Mucosa of descending colon (tissue), 3 donors: ENCODE data around the gene PGGT1B. TPM values are rescaled to one million over a fixed set of nuclear protein-coding genes. Genes with fewer than 3 reads are reported as not detected.

ENCODE experiments used
- ATAC-seq: fragments of 200-7000 bp; cut with Tn5 transposase; one replicate; pipeline ENCODE4 v1.9.1; 2020; ENCODE audit warnings: mild to moderate bottlenecking, moderate library complexity
- DNase-seq, 3 donors: peaks; one replicate each; pipeline ENCODE4 v3.0.0-alpha.2; 2020
- H3K36me3 ChIP-seq: fragments of 200-600 bp; one replicate; pipeline ENCODE4 v1.8.0; 2021; ENCODE audit warnings: low read depth, mild to moderate bottlenecking
- H3K4me1 ChIP-seq: fragments of 200-600 bp; one replicate; pipeline ENCODE4 v1.8.0; 2021; ENCODE audit warnings: low read depth, mild to moderate bottlenecking
- H3K4me3 ChIP-seq: fragments of 200-600 bp; one replicate; pipeline ENCODE4 v1.8.0; 2021; ENCODE audit warnings: mild to moderate bottlenecking
- H3K9me3 ChIP-seq: fragments of 200-600 bp; one replicate; pipeline ENCODE4 v1.8.0; 2021; ENCODE audit warnings: mild to moderate bottlenecking
- intact Hi-C, 2 donors: fragments of 100-400 bp; cut with DNase I in 1 of 2; cut with micrococcal nuclease in 1 of 2; formaldehyde crosslinking; loops; one replicate each; pipeline versions ENCODE4 v1.11.0 to v1.11.1; 2022; cut with DNase I, micrococcal nuclease
- total RNA-seq, 3 donors: library from RNA; stranded (reverse); fragmentation: NEBNext Ultra II Directional in 2 of 3; extraction: Animal tissue kit (Norgen Biotek cat#: 25700) in 2 of 3; gene quantifications; one replicate each; pipeline versions ENCODE4 v1.2.1 to v1.2.4, GENCODE V29; 2021 to 2023
- TF ChIP-seq, protein P1 (sequence below): fragments of 200-600 bp; IDR thresholded peaks from one replicate; pipeline ENCODE4 v1.8.0; 2022; ENCODE audit warnings: antibody characterized with exemption, mild to moderate bottlenecking
- donor health status: DM: no; HTN: no; CAD: no; lungs with moderate emphysema.
- donor health status: DM: no; HTN: no; CAD: no.
- donor health status: DM: no; HTN: yes; CAD: no.

PGGT1B gene
- total RNA-seq, 3 donors from 2014 or later = 62.1 to 75.8 (median 72.6) TPM

DNA sequence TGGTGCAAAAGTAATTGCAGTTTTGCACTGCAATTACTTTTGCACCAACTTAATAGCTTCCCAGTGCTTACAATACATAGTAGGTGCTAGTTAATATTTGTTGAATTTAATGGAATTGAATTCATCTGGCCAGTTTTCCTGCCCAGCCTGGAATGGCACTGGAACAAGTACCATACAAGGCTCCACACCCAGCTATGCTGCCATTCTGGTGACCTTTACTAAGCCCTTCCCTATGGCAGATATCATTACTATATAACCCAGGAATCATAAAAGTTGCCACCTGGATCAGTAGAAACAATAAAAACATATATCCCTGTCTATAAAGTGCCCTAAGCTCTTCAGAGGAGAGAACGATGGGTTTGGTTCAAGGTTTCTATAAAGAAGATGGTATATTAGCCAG lies 70.6 kb downstream of the PGGT1B start:
- Histone ChIP-seq H3K4me3 (no peak overlapping the region), H3K36me3 (no peaks in the 10 kb centered on the region), H3K4me1 (peaks cover 47% of the 10 kb centered on the region), H3K9me3 (no peaks in the 10 kb centered on the region)
- ATAC-seq (peak; percentile 90), DNase-seq (peak in 1 of 3 donors; percentile 72)
- TF ChIP-seq, protein P1, sequence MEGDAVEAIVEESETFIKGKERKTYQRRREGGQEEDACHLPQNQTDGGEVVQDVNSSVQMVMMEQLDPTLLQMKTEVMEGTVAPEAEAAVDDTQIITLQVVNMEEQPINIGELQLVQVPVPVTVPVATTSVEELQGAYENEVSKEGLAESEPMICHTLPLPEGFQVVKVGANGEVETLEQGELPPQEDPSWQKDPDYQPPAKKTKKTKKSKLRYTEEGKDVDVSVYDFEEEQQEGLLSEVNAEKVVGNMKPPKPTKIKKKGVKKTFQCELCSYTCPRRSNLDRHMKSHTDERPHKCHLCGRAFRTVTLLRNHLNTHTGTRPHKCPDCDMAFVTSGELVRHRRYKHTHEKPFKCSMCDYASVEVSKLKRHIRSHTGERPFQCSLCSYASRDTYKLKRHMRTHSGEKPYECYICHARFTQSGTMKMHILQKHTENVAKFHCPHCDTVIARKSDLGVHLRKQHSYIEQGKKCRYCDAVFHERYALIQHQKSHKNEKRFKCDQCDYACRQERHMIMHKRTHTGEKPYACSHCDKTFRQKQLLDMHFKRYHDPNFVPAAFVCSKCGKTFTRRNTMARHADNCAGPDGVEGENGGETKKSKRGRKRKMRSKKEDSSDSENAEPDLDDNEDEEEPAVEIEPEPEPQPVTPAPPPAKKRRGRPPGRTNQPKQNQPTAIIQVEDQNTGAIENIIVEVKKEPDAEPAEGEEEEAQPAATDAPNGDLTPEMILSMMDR = no peak
- intact Hi-C loops = no loop called here

GRCh38 chr5:115191474-115192031 lies 71.1 kb downstream of the PGGT1B start:
- TF ChIP-seq, protein P1 = no peak
- Histone ChIP-seq H3K4me1 (peaks cover 47% of the 10 kb centered on the region), H3K4me3 (no peak overlapping the region), H3K36me3 (no peaks in the 10 kb centered on the region), H3K9me3 (no peaks in the 10 kb centered on the region)
- intact Hi-C loops = no loop called here
- DNase-seq (peak in 1 of 3 donors; percentile 16), ATAC-seq (peak; percentile 1)

DNA sequence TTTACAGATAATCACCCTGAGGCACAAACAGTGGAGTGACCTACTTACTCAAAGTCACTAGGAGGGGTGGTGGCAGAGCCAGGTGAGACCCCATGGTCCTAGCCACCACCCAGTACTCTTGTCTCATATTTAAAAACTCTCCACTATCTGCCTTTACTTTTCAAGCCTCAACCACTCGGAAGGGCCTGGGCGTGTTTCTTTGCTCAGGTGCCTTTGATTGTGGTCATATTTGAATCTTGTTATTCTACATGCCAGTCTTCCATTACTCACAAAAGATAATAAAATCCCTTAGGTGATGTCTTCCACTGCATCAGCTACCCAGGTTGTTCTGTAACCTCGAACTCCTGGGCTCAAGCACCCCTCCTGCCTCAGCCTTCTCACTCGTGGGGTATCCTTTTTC lies 72.3 kb downstream of the PGGT1B start:
- peak; percentile 66 for ATAC-seq
- intact Hi-C loops = no loop called here
- H3K9me3 ChIP-seq = no peaks in the 10 kb centered on the region
- H3K4me3 ChIP-seq = no peak overlapping the region
- DNase-seq = peak in 2 of 3 donors; percentile 63 to 79
- TF ChIP-seq, protein P1 = no peak
- peaks cover 44% of the 10 kb centered on the region for H3K4me1 ChIP-seq
- H3K36me3 ChIP-seq = no peaks in the 10 kb centered on the region

GRCh38 chr5:115189866-115190265 lies 72.8 kb downstream of the PGGT1B start:
- intact Hi-C loops = no loop called here
- ATAC-seq = no peak

DNA sequence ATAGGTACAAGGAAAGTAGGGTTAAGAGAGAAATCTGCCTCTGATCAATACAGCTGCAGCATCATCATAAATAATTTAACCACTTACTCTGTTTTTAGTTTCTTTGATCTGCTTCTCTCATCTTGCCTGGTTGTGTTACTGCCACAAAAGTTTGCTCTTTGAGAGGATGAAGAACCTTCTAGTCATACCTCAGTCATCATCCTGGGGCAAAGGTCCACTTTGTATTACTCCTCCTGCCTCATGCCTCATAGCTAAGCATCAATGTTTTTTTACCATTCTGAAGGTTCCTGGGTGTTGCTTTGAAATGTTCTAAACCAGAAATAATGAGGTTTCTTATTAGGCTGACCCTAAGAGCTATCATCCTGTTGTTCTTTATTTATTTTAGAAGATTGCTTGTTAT lies 75.9 kb downstream of the PGGT1B start:
- ATAC-seq = peak; percentile 50
- no peak for DNase-seq
- no peaks in the 10 kb centered on the region for H3K36me3 ChIP-seq
- H3K9me3 ChIP-seq = no peaks in the 10 kb centered on the region
- no peak overlapping the region for H3K4me3 ChIP-seq
- intact Hi-C loops = no loop called here
- H3K4me1 ChIP-seq = peaks cover 19% of the 10 kb centered on the region
- TF ChIP-seq, protein P1 = no peak

More at GRCh38 chr5:115189866-115190265, 72.8 kb downstream of the PGGT1B start:
- no peak overlapping the region for H3K4me3 ChIP-seq
- TF ChIP-seq, protein P1 = no peak
- peaks cover 39% of the 10 kb centered on the region for H3K4me1 ChIP-seq
- no peaks in the 10 kb centered on the region for H3K9me3 ChIP-seq
- H3K36me3 ChIP-seq = no peaks in the 10 kb centered on the region
- no peak for DNase-seq

DNA sequence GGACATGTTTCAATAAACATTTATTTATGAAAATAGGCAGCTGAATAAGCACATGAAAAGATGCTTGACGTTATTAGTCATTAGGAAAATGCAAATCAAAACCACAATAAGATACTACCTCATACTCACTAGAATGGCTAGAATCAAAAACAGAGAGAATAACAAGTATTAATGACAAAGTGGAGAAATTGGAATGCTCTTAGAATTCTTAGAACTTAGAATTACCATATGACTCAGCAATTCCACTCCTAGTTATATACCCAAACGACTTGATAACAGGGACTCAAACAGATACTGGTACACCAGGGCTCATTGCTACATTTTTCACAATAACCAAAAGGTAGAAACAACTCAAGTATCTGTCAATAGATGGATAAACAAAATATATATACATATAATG lies 77.9 kb downstream of the PGGT1B start:
- intact Hi-C loops = no loop called here
- DNase-seq (no peak), ATAC-seq (no peak)
- TF ChIP-seq, protein P1 = no peak
- Histone ChIP-seq H3K36me3 (no peaks in the 10 kb centered on the region), H3K9me3 (no peaks in the 10 kb centered on the region), H3K4me1 (peaks cover under 1% of the 10 kb centered on the region), H3K4me3 (no peak overlapping the region)
